GM12892 (cell line): Measurements from ENCODE around the gene ORC5.

Experiments used
- POLR2A ChIP-seq: IDR thresholded peaks from 2 replicates; pipeline ENCODE4 v1.6.1; 2011; ENCODE audit warnings: low read depth, low read length, control low read depth
- TAF1 ChIP-seq: IDR thresholded peaks from 2 replicates; pipeline ENCODE4 v1.6.1; 2011; ENCODE audit warnings: low read depth, mild to moderate bottlenecking, control low read depth, low read length, borderline replicate concordance

DNA sequence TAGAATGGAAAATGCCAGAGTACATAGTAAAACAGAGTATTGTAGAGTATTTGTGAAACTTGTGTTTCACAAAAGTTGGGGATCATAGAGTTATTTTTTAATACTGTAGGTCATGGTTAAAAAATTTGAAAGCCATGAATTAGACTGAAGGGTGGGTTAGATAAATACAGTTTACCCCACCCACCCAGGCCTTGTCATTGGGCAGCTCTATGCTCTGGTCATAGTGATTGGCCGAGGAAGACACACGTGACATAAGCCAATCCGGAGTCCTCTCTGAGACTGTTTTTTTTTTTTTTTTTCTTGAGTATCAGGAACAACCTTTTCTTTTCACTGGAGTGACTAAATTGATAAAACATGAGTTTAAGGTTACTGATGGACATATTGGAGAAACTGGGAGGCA, 33.3 kb upstream of the ORC5 start:
- TF ChIP-seq POLR2A (no peak), TAF1 (no peak)
